ENCODE data around the gene PCCA.
"Not testable (repeated sequence)": the region's sequence is repeated elsewhere in the genome, so short reads cannot be mapped to it uniquely, and the experiment has no call there.

PCCA gene

DNA sequence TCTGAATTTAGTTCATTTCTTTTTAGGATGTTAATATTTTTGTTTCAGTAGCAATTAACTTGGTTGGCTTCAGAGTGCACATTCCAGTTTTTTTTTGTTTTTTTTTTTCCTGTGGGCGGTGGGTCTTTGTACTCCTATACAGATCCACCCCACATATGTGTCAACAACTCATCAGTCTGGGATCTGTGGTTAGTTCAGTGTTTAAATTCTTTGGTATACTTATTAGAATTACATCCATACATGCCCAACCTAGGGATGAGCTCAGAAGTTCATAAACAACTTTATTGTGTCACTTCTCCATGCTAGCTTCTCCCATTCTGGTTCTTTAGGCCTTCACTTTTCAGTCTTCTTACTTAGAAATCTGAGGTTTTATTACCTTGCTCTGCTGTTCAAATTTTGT lies 50.9 kb downstream of the PCCA start:
- H3K27me3 Mint-ChIP-seq = no peaks in the 10 kb centered on the region
- no peak for DNase-seq (ENCODE audit: low spot score in 2 of 2)
- no peak overlapping the region for H3K27ac Mint-ChIP-seq
- H3K9me3 Mint-ChIP-seq = peaks cover 3% of the 10 kb centered on the region
- H3K4me3 Mint-ChIP-seq = no peak overlapping the region
- ATAC-seq (ENCODE audit: low read depth) = no peak
- H3K4me1 Mint-ChIP-seq = no peaks in the 10 kb centered on the region
- peaks cover 25% of the 10 kb centered on the region for H3K36me3 Mint-ChIP-seq

DNA sequence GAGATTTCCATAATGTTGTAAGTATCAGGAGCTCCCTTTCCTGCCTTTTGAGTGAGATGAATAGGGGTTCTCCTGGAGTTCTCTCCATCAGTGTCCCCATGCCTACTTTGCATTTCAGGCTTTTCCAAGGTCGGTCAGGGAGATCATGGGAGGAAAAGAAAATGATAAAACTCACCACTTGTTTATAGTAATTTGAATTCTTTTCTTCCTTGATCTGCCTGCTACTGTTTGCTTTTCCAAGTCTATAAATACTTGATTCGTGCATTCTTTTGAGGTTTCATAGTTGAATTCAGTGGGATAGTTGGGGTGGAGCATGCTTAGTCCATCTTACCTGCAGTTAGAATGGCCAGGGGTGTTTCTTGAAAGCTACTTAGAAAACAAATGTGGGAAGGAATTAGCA lies 51.5 kb downstream of the PCCA start:
- Mint-ChIP-seq H3K4me3 (no peak overlapping the region), H3K27ac (no peak overlapping the region), H3K27me3 (no peaks in the 10 kb centered on the region), H3K4me1 (no peaks in the 10 kb centered on the region), H3K9me3 (peaks cover 3% of the 10 kb centered on the region), H3K36me3 (peaks cover 27% of the 10 kb centered on the region)
- no peak for ATAC-seq (ENCODE audit: low read depth)
- DNase-seq (ENCODE audit: low spot score in 2 of 2) = no peak

DNA sequence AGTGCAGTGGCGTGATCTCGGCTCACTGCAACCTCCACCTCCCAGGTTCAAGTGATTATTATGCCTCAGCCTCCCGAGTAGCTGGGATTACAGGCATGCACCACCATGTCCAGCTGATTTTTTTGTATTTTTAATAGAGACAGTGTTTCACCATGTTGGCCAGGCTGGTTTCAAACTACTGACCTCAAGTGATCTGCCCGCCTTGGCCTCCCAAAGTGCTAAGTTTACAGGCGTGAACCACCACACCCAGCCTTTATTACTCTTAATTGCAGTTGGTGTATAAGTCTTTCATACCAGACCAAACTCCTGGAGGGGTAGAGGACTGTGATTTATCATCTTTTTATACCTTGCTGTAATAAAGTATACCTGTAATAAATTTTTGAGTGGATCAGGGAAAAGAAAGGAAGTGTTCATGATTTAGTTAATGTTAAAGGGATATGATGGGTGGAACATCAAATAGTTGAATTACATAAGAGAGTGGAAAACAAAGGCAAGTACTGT lies 52.6 kb downstream of the PCCA start:
- ATAC-seq (ENCODE audit: low read depth); H3K4me1 Mint-ChIP-seq; H3K9me3 Mint-ChIP-seq; H3K27ac Mint-ChIP-seq; H3K27me3 Mint-ChIP-seq; H3K4me3 Mint-ChIP-seq; DNase-seq (ENCODE audit: low spot score in 2 of 2): not testable (repeated sequence)
- peaks cover 25% of the 10 kb centered on the region for H3K36me3 Mint-ChIP-seq

DNA sequence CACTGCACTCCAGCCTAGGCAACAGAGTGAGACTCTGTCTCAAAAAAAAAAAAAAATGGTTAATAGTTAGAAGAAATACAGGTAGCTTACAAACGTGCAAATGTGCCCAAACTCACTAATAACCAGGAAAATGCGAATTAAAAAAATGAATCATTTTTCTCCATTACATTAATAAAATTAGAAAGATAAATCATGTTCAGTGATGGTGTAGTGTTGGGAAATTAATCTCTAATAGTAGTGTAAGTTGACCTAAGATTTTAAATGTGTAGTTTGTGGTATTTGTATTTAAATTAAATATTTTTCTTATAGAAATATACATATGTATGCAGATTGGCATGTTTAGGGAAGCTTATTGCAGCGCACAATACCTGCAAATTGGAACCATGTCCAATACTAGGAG lies 57.6 kb downstream of the PCCA start:
- H3K4me1 Mint-ChIP-seq = no peaks in the 10 kb centered on the region
- H3K36me3 Mint-ChIP-seq = peaks cover 22% of the 10 kb centered on the region
- no peaks in the 10 kb centered on the region for H3K9me3 Mint-ChIP-seq
- no peaks in the 10 kb centered on the region for H3K27me3 Mint-ChIP-seq
- DNase-seq (ENCODE audit: low spot score in 2 of 2) (no peak), ATAC-seq (ENCODE audit: low read depth) (no peak)
- no peak overlapping the region for H3K4me3 Mint-ChIP-seq
- no peak overlapping the region for H3K27ac Mint-ChIP-seq

DNA sequence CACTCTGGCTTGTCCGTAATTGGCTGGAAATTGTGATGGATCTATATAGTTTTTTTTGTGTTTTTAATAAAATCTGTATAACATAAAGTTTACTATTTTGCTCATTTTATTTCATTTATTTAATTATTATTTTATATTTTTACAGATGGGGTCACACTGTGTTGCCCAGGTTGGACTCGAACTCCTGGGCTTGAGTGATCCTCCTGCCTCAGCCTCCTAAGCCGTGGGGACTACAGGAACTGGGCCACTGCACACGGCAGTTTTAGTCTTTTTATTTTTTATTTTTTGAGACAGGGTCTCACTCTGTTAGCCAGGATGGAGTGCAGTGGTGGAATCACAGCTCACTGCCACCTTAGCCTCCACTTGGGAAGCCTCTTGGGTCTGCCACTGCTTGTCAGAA lies 58.9 kb downstream of the PCCA start:
- Mint-ChIP-seq H3K9me3 (no peaks in the 10 kb centered on the region), H3K27ac (no peak overlapping the region), H3K4me3 (no peak overlapping the region), H3K36me3 (peaks cover 21% of the 10 kb centered on the region), H3K27me3 (no peaks in the 10 kb centered on the region), H3K4me1 (no peaks in the 10 kb centered on the region)
- ATAC-seq (ENCODE audit: low read depth) = no peak
- DNase-seq (ENCODE audit: low spot score in 2 of 2) = no peak

DNA sequence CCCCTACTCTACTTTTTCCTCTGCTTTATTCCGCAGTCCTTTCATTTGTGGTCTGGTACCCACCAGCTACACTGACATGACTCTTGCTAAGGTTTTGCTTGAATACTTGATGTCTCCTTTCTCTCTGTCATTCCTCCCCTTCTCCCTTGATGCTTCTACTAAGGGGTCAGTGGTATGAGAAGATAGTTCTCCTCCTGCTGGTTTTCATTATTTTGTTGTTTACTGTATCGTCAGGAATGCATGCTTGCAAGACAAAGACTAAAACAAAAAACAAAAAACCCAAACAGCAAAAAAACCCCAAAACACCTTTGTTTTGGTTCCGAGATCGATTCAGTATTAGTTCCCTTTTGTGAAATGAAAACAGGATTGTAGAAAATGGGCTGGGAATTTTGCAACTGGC lies 59.5 kb downstream of the PCCA start:
- DNase-seq (ENCODE audit: low spot score in 2 of 2) = no peak
- ATAC-seq (ENCODE audit: low read depth) = no peak
- Mint-ChIP-seq H3K27me3 (no peaks in the 10 kb centered on the region), H3K36me3 (peaks cover 20% of the 10 kb centered on the region), H3K4me3 (no peak overlapping the region), H3K4me1 (no peaks in the 10 kb centered on the region), H3K9me3 (no peaks in the 10 kb centered on the region), H3K27ac (no peak overlapping the region)

DNA sequence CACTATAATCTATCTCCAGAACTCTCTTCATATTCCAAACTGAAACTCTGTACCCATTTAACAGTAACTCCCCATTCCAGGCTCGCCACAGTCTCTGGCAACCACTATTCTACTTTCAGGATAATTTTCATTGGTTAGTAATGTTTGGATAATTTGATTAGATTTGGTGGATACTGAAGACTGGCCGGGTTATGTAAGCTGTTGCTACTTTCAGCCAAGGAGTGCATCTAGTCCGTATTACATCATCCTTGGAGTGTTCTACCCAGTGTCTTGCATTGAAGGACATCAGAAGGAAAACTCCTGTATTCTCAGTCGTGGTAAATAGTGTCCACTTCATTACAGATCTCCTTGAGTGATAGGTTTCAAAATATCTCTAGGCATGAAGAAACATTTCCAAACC lies 60.5 kb downstream of the PCCA start:
- H3K27me3 Mint-ChIP-seq = no peaks in the 10 kb centered on the region
- DNase-seq (ENCODE audit: low spot score in 2 of 2) = no peak
- no peak overlapping the region for H3K27ac Mint-ChIP-seq

DNA sequence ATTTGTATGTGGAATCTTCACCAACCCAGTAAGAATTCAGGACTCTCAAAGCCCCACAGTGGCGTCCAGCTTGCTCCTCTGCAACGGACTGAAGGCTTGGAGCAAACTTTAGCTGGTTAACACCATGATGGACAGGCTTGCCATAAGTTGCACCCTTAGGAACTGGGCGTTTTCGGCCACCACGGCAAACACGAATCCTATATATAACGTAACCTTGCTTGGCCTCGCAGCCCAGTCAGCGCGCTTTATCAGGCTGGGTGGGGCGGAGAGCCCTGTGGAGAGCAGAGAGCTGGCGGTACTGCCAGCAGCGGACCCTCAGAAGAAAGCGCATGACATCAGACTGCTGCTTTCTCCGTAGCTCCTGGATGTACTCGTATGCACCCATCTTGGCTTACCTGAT lies 61.8 kb downstream of the PCCA start:
- H3K27ac Mint-ChIP-seq = not testable (repeated sequence)

More for the DNA sequence above, 60.5 kb downstream of the PCCA start:
- Mint-ChIP-seq H3K4me3 (no peak overlapping the region), H3K9me3 (no peaks in the 10 kb centered on the region), H3K4me1 (no peaks in the 10 kb centered on the region), H3K36me3 (peaks cover 18% of the 10 kb centered on the region)
- no peak for ATAC-seq (ENCODE audit: low read depth)

DNA sequence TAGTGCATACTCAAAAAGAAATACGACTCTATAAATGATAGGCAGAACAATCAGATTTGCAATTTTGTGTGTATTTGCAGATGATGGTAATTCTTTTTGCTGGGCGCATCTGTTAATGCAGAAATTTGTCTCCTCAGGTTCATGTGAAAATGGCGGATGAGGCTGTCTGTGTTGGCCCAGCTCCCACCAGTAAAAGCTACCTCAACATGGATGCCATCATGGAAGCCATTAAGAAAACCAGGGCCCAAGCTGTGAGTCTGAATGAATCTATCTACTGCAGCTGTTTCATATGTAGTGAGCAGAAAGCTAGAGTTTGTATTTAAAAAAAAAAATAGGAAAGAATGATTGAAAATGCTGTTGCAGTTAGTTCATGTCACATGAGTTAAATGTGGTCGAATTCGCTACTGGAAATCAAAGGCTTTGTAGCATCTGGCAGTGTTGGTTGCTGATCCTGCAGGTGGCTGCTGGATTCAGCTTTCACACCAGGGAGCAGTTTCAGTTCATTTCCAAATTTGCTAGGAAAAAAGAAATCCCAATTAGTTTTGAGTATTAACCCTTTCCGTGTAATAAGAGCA lies 66.0 kb downstream of the PCCA start:
- Mint-ChIP-seq H3K4me3 (no peak overlapping the region), H3K9me3 (no peaks in the 10 kb centered on the region), H3K4me1 (no peaks in the 10 kb centered on the region), H3K36me3 (peaks cover 8% of the 10 kb centered on the region), H3K27me3 (no peaks in the 10 kb centered on the region), H3K27ac (no peak overlapping the region)
- DNase-seq (ENCODE audit: low spot score in 2 of 2) = no peak
- no peak for ATAC-seq (ENCODE audit: low read depth)

More for the DNA sequence above, 61.8 kb downstream of the PCCA start:
- not testable (repeated sequence) for ATAC-seq (ENCODE audit: low read depth); H3K27me3 Mint-ChIP-seq; H3K9me3 Mint-ChIP-seq; H3K4me1 Mint-ChIP-seq; H3K4me3 Mint-ChIP-seq; DNase-seq (ENCODE audit: low spot score in 2 of 2)
- H3K36me3 Mint-ChIP-seq = peaks cover 13% of the 10 kb centered on the region

DNA sequence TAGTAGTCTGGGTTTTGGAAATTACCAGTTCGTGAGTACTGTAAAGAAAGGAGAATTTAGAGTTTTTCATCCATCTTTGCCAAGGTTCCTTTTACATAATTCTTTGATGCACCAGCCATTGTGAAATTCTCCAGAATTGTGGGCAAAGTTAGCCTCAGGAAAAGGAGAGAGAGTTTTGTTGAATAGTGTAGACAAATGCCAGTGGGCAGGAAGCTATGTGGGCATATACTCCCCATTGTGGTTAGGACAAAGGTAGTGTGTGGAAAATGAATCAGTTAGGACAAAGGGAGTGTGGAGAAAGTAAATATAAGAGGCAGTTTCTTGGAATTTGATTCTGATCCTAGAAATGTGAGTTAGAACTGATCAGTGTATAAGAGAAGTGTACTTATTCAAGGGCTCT lies 67.9 kb downstream of the PCCA start:
- ATAC-seq (ENCODE audit: low read depth) = no peak
- H3K4me1 Mint-ChIP-seq = no peaks in the 10 kb centered on the region

DNA sequence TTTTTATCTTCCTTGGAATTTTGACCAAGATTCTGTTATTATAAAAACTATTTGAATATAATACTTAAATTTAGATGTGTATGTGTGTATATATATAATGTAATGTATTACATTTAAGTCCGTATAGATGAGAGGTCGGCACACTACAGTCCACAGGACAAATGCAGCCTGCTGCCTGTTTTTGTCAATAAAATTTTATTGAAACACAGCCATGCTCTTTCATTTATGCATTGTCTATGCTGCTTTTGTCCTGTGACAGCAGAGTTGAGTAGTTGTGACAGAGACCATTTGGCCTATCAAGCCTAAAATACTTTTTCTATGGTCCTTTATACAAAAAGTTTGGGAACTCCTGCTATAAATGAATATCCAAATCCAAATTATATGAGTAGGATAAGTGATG lies 69.7 kb downstream of the PCCA start:
- H3K27me3 Mint-ChIP-seq = no peaks in the 10 kb centered on the region
- H3K4me3 Mint-ChIP-seq = no peak overlapping the region
- ATAC-seq (ENCODE audit: low read depth) (no peak), DNase-seq (ENCODE audit: low spot score in 2 of 2) (no peak)
- no peak overlapping the region for H3K27ac Mint-ChIP-seq
- H3K4me1 Mint-ChIP-seq = no peaks in the 10 kb centered on the region
- H3K9me3 Mint-ChIP-seq = no peaks in the 10 kb centered on the region
- peaks cover 12% of the 10 kb centered on the region for H3K36me3 Mint-ChIP-seq

More for the DNA sequence above, 67.9 kb downstream of the PCCA start:
- Mint-ChIP-seq H3K27me3 (no peaks in the 10 kb centered on the region), H3K36me3 (peaks cover 8% of the 10 kb centered on the region), H3K9me3 (no peaks in the 10 kb centered on the region), H3K4me3 (no peak overlapping the region), H3K27ac (peak overlapping the region; percentile 4)
- DNase-seq (ENCODE audit: low spot score in 2 of 2) = no peak

DNA sequence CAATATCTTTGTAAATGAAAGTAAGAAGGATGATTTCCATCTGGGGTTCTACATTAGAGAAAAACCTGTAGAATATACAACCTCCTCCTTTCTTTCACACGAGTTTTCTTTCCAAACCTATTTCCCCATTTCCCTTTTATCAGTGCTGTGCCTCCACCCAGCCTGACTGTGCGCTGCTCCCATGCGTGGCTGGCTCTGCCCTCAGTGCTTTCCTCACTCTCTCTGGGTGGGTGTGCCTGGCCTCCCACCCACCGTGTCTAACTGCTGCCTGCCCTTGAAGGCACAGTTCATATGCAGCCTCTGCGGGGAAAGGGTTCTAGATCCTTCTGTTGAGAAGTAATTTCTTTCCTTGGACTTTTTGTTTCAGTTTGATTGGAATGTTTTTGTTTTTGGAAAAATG lies 70.7 kb downstream of the PCCA start:
- Mint-ChIP-seq H3K36me3 (peaks cover 11% of the 10 kb centered on the region), H3K9me3 (no peaks in the 10 kb centered on the region), H3K27me3 (no peaks in the 10 kb centered on the region), H3K27ac (no peak overlapping the region), H3K4me1 (no peaks in the 10 kb centered on the region), H3K4me3 (no peak overlapping the region)
- ATAC-seq (ENCODE audit: low read depth) (no peak), DNase-seq (ENCODE audit: low spot score in 2 of 2) (no peak)

DNA sequence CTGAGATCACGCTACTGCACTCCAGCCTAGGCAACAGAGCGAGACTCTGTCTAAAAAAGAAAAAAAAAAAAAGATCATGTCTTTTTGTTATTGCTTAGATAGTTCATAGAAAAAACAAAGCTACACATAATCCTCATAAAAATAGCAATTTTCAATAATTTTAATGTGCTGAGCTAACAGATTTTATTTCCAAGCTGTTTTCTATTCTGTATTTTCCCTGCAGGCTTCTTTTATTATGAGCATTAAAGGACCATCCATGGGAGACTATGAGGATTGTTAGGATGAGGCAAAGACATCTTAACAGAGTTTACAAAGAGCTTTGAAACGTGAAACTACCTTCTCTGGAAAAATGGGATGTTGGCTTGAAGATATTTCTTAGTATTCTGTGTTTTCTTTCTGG lies 71.6 kb downstream of the PCCA start:
- Mint-ChIP-seq H3K27me3 (no peaks in the 10 kb centered on the region), H3K4me1 (no peaks in the 10 kb centered on the region), H3K4me3 (no peak overlapping the region), H3K36me3 (peaks cover 13% of the 10 kb centered on the region), H3K27ac (no peak overlapping the region), H3K9me3 (no peaks in the 10 kb centered on the region)
- ATAC-seq (ENCODE audit: low read depth) (no peak), DNase-seq (ENCODE audit: low spot score in 2 of 2) (no peak)

DNA sequence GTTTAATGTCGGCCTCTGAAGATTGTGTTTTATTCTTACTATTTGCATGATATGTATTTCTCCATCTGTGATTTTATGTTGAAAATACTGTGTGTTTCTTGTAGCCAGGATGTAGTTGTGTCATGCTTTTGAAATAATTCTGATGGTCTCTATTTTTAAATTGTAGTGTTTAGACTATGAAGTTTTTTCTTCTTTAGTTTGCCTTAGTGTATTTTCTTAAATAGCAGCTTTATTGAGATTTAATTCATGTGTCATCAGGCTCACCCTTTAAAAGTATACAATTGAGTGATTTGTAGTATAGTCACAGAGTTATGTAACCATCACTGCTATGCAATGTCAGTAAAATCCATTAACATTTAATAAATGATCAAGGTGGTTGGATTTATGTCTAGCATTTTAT lies 74.5 kb downstream of the PCCA start:
- DNase-seq (ENCODE audit: low spot score in 2 of 2) (no peak), ATAC-seq (ENCODE audit: low read depth) (no peak)
- peaks cover 18% of the 10 kb centered on the region for H3K36me3 Mint-ChIP-seq
- no peaks in the 10 kb centered on the region for H3K27me3 Mint-ChIP-seq
- H3K4me3 Mint-ChIP-seq = no peak overlapping the region
- no peaks in the 10 kb centered on the region for H3K4me1 Mint-ChIP-seq
- H3K9me3 Mint-ChIP-seq = no peaks in the 10 kb centered on the region
- H3K27ac Mint-ChIP-seq = no peak overlapping the region

DNA sequence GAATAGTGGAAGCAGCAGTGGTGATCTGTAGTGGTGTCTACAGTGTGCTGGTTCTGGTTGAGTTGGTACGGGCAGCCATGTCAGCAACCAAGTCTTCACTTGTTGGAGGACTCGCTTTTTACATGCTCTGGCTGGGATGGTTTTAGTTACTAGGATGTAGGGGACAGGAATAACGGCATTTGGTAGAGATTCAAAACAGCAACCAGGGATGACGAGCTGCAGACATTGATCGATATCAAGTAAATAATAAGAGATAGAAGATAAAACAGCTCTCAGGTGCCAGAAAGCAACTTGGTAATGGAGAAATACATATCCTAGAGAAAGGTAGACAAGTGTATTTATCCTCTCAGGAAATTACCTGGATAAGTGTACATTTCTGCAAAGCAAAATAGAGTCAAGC lies 84.3 kb downstream of the PCCA start:
- H3K4me1 Mint-ChIP-seq = no peaks in the 10 kb centered on the region
- no peak for DNase-seq (ENCODE audit: low spot score in 2 of 2)
- H3K27ac Mint-ChIP-seq = no peak overlapping the region
- H3K36me3 Mint-ChIP-seq = peaks cover 12% of the 10 kb centered on the region
- H3K27me3 Mint-ChIP-seq = no peaks in the 10 kb centered on the region
- H3K9me3 Mint-ChIP-seq = peaks cover 4% of the 10 kb centered on the region
- H3K4me3 Mint-ChIP-seq = no peak overlapping the region
- no peak for ATAC-seq (ENCODE audit: low read depth)
